ENCODE results near the gene DNAAF8.

DNA sequence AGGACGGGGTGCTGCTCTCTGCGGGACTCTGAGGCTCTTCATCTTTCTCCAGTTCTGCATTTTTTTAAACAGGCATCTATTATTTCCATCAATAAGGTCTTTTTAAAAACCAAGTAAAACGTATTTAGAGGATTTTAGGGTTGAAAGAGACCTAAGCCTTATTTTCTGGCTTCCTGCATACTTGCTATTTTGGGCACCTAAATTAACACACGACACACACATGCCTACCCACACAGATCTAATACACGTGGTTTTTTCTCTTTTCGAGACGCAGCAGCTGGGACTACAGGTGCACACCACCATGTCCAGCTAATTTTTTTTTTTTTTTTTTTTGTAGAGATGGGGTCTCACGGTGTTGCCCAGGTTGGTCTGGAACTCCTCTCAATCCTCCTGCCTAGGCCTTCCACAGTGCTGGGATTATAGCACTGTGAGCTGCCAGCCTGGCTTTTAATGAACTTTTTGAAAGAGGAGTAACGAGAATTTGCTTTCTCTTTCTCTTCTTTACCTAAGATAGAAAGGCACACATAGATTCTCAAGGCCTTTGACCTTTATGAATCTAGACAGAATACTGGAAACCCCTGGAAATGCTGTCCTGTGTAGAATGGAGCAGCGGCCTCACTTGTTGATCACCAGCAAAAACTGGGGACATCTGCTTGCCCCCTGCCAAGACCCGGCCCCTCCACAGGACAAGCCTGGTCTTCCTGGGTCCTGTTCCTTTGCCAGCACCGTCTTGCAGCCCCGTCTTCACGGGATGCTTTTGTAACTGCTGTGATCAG, 13.8 kb downstream of the DNAAF8 start:
- TF ChIP-seq, protein P1, sequence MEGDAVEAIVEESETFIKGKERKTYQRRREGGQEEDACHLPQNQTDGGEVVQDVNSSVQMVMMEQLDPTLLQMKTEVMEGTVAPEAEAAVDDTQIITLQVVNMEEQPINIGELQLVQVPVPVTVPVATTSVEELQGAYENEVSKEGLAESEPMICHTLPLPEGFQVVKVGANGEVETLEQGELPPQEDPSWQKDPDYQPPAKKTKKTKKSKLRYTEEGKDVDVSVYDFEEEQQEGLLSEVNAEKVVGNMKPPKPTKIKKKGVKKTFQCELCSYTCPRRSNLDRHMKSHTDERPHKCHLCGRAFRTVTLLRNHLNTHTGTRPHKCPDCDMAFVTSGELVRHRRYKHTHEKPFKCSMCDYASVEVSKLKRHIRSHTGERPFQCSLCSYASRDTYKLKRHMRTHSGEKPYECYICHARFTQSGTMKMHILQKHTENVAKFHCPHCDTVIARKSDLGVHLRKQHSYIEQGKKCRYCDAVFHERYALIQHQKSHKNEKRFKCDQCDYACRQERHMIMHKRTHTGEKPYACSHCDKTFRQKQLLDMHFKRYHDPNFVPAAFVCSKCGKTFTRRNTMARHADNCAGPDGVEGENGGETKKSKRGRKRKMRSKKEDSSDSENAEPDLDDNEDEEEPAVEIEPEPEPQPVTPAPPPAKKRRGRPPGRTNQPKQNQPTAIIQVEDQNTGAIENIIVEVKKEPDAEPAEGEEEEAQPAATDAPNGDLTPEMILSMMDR (IDR thresholded peaks at IDR 0.05), result no peak
- TF ChIP-seq POLR2A (IDR thresholded peaks at IDR 0.05), result no peak
